MM.1S (cell line): ENCODE data around the gene SLC13A4.

Experiments used
- DNase-seq: peaks from one replicate; pipeline ENCODE4 v3.0.0-alpha.2; 2015
- H2AFZ ChIP-seq: fragments of 300-600 bp; sonication (generic); 2 replicates; pipeline ENCODE4 v1.6.0; 2016; ENCODE audit warnings: antibody characterized with exemption, low read length
- H3F3A ChIP-seq: fragments of 300-600 bp; sonication (generic); 2 replicates; pipeline ENCODE4 v1.6.1; 2016; ENCODE audit warnings: mild to moderate bottlenecking, antibody characterized with exemption, low read length, moderate library complexity, mixed read lengths; ENCODE audit not compliant: insufficient read depth
- H3K27ac ChIP-seq: fragments of 300-600 bp; sonication (generic); 2 replicates; pipeline ENCODE4 v1.5.1; 2016; ENCODE audit warnings: mild to moderate bottlenecking, low read length
- H3K27me3 ChIP-seq: fragments of 300-600 bp; sonication (generic); replicated peaks from 2 replicates; pipeline ENCODE4 v1.6.0; 2016; ENCODE audit warnings: low read length; ENCODE audit not compliant: insufficient read depth
- H3K36me3 ChIP-seq: fragments of 300-600 bp; sonication (generic); replicated peaks from 2 replicates; pipeline ENCODE4 v1.6.1; 2016; ENCODE audit warnings: mild to moderate bottlenecking, low read length, mixed read lengths; ENCODE audit not compliant: insufficient read depth
- H3K4me1 ChIP-seq: fragments of 300-600 bp; sonication (generic); 2 replicates; pipeline ENCODE4 v1.6.1; 2016; ENCODE audit warnings: low read length, mixed read lengths
- H3K4me2 ChIP-seq: fragments of 300-600 bp; sonication (generic); 2 replicates; pipeline ENCODE4 v1.6.0; 2016; ENCODE audit warnings: low read depth, low read length
- H3K4me3 ChIP-seq: fragments of 300-600 bp; sonication (generic); 2 replicates; pipeline ENCODE4 v1.5.1; 2016; ENCODE audit warnings: low read length, mixed read lengths
- H3K79me2 ChIP-seq: fragments of 300-600 bp; sonication (generic); 2 replicates; pipeline ENCODE4 v1.6.1; 2016; ENCODE audit warnings: mixed run types, low read length, mixed read lengths
- H3K9ac ChIP-seq: fragments of 300-600 bp; sonication (generic); 2 replicates; pipeline ENCODE4 v1.6.1; 2016; ENCODE audit warnings: low read length, mixed read lengths
- H3K9me2 ChIP-seq: fragments of 300-600 bp; sonication (generic); replicated peaks from 2 replicates; pipeline ENCODE4 v1.6.1; 2016; ENCODE audit warnings: mild to moderate bottlenecking, low read length, mixed read lengths; ENCODE audit not compliant: insufficient read depth
- H3K9me3 ChIP-seq: fragments of 300-600 bp; sonication (generic); replicated peaks from 2 replicates; pipeline ENCODE4 v1.6.1; 2016; ENCODE audit warnings: mild to moderate bottlenecking, low read length, mixed read lengths; ENCODE audit not compliant: insufficient read depth
- H4K20me1 ChIP-seq: fragments of 300-600 bp; sonication (generic); 2 replicates; pipeline ENCODE4 v1.6.1; 2016; ENCODE audit warnings: mild to moderate bottlenecking, low read length, moderate library complexity, mixed read lengths; ENCODE audit not compliant: insufficient read depth
- EZH2 ChIP-seq: fragments of 300-600 bp; sonication (generic); optimal IDR thresholded peaks from 2 replicates; pipeline ENCODE3; 2017; ENCODE audit warnings: low read depth, mild to moderate bottlenecking, antibody characterized with exemption, low read length, mixed read lengths
- EZH2phosphoT487 ChIP-seq: fragments of 300-600 bp; sonication (generic); IDR thresholded peaks from 2 replicates; pipeline ENCODE4 v1.6.1; 2018; ENCODE audit warnings: antibody characterized with exemption, low read length
- TF ChIP-seq, protein P1 (sequence below): fragments of 300-600 bp; sonication (generic); IDR thresholded peaks from 2 replicates; pipeline ENCODE4 v1.5.1; 2016; ENCODE audit warnings: antibody characterized with exemption, low read length, mixed read lengths

Gene SLC13A4

DNA sequence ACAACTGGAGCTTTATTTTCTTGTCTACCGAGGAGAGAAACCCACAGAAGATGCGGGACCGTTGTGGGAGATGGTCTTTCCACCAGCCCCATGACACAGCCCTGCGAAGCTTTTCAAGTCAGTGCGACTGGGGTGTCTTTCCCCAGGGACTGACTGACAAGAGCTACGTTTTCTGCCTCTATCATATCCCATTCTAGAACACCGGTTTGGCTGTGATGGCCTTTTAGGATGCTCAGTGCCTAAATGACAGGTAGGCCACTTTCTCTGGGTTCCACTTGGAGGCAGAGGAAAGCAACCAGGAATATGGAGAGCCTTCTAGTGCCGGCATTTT, 16.9 kb downstream of the SLC13A4 start:
- Histone ChIP-seq H3K79me2 (no peaks in the 10 kb centered on the region), H3K27ac (no peak overlapping the region), H3F3A (no peaks in the 10 kb centered on the region), H3K36me3 (no peaks in the 10 kb centered on the region), H4K20me1 (no peaks in the 10 kb centered on the region), H3K4me2 (no peak overlapping the region), H2AFZ (no peak overlapping the region), H3K9me2 (no peaks in the 10 kb centered on the region), H3K27me3 (no peaks in the 10 kb centered on the region), H3K9me3 (no peaks in the 10 kb centered on the region), H3K4me1 (no peaks in the 10 kb centered on the region), H3K4me3 (no peak overlapping the region), H3K9ac (no peak overlapping the region)
- TF ChIP-seq, protein P1, sequence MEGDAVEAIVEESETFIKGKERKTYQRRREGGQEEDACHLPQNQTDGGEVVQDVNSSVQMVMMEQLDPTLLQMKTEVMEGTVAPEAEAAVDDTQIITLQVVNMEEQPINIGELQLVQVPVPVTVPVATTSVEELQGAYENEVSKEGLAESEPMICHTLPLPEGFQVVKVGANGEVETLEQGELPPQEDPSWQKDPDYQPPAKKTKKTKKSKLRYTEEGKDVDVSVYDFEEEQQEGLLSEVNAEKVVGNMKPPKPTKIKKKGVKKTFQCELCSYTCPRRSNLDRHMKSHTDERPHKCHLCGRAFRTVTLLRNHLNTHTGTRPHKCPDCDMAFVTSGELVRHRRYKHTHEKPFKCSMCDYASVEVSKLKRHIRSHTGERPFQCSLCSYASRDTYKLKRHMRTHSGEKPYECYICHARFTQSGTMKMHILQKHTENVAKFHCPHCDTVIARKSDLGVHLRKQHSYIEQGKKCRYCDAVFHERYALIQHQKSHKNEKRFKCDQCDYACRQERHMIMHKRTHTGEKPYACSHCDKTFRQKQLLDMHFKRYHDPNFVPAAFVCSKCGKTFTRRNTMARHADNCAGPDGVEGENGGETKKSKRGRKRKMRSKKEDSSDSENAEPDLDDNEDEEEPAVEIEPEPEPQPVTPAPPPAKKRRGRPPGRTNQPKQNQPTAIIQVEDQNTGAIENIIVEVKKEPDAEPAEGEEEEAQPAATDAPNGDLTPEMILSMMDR = no peak
- TF ChIP-seq EZH2 = no peak
- TF ChIP-seq EZH2phosphoT487 = no peak
- no peak for DNase-seq

DNA sequence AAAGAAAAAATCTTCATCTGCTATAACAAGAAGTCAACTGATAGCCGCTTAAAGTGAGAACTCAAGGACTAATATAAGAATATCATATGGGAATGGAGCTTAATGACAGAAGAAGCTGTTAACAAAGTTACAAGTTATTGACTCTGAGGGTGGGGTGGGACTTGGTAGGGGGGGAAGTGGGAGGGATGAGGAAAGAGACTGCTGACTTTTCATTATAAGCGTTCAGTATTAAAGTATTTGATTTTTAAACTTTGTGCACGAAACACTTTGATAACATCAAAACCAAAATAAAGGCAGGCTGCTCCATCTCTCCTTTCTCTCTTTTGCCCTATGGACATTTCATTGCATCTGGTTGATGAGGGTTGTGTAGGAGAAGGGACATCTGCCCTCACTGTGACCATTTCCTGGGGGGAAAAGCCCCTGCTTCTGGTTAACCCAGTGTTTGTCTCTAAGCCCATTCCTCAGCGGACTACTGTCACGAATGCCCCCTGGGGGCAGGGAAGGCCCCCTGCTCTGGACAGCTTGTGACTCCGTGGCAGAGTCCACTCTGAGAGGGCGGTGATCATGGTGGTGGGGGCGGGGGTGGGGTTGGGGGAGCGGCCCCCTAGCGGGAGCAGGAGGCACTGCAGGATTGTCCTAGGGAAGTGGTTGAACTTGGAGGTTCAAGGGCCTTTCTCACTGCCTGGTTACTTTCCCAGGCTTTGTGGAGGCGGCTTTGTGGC, 17.4 kb downstream of the SLC13A4 start:
- H3K4me3 ChIP-seq = no peak overlapping the region
- no peaks in the 10 kb centered on the region for H3K36me3 ChIP-seq
- no peaks in the 10 kb centered on the region for H4K20me1 ChIP-seq
- no peaks in the 10 kb centered on the region for H3K9me2 ChIP-seq
- H3K27ac ChIP-seq = no peak overlapping the region
- no peaks in the 10 kb centered on the region for H3K4me1 ChIP-seq
- no peaks in the 10 kb centered on the region for H3K27me3 ChIP-seq
- H3K9me3 ChIP-seq = no peaks in the 10 kb centered on the region
- H3F3A ChIP-seq = no peaks in the 10 kb centered on the region
- H3K79me2 ChIP-seq = no peaks in the 10 kb centered on the region
- no peak for TF ChIP-seq EZH2phosphoT487
- TF ChIP-seq, protein P1 = peak; percentile 38
- no peak for DNase-seq
- no peak overlapping the region for H2AFZ ChIP-seq
- H3K4me2 ChIP-seq = no peak overlapping the region
- H3K9ac ChIP-seq = no peak overlapping the region

DNA sequence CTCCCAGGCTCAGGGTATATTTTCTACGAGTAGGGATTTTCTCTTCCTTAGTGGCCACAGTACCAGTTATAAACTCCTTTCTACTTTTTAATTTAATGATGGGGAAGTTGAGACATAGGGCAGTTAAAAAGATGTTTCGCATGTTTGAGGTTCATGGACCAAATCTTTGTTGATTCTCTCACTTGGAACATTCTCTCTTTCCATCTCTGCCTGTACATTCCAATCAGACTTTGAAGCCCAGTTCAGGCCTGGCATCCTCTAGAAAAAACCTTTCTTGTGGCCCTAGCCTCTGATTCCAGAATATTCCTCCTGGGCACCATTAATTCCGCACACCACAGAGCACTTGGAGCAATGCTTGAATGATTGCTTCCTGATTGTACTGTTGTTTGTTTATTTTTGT, 18.5 kb downstream of the SLC13A4 start:
- H3K9me3 ChIP-seq = no peaks in the 10 kb centered on the region
- TF ChIP-seq EZH2phosphoT487 (no peak), EZH2 (no peak)
- TF ChIP-seq, protein P1 = no peak
- no peaks in the 10 kb centered on the region for H3F3A ChIP-seq
- H3K4me1 ChIP-seq = no peaks in the 10 kb centered on the region
- no peak for DNase-seq
- no peaks in the 10 kb centered on the region for H3K9me2 ChIP-seq
- no peaks in the 10 kb centered on the region for H3K79me2 ChIP-seq
- H3K27ac ChIP-seq = no peak overlapping the region
- H2AFZ ChIP-seq = no peak overlapping the region
- no peaks in the 10 kb centered on the region for H4K20me1 ChIP-seq
- H3K4me3 ChIP-seq = no peak overlapping the region
- no peak overlapping the region for H3K4me2 ChIP-seq
- no peaks in the 10 kb centered on the region for H3K27me3 ChIP-seq
- H3K9ac ChIP-seq = no peak overlapping the region
- H3K36me3 ChIP-seq = no peaks in the 10 kb centered on the region
